T-helper 1 cell treated with Interleukin-12 subunit alpha and Interleukin-12 subunit beta and Interleukin-4 antibody, amounts not matched to agents 30 μg/mL and 1 μg/mL, for 36 hours (primary cell): ENCODE results near the gene ADAM19.

Source experiments
- H3K27ac Mint-ChIP-seq: one replicate; pipeline ENCODE4 v1.8.0; 2021; ENCODE audit warnings: mild to moderate bottlenecking, mixed read lengths
- H3K27me3 Mint-ChIP-seq: one replicate; pipeline ENCODE4 v1.8.0; 2021; ENCODE audit warnings: low read depth, mixed read lengths
- H3K36me3 Mint-ChIP-seq: one replicate; pipeline ENCODE4 v1.8.0; 2021; ENCODE audit warnings: low read depth, mixed read lengths
- H3K4me1 Mint-ChIP-seq: one replicate; pipeline ENCODE4 v1.8.0; 2021; ENCODE audit warnings: low read depth, mixed read lengths
- H3K4me3 Mint-ChIP-seq: one replicate; pipeline ENCODE4 v1.8.0; 2021; ENCODE audit warnings: mild to moderate bottlenecking, moderate library complexity, mixed read lengths
- H3K9me3 Mint-ChIP-seq: one replicate; pipeline ENCODE4 v1.8.0; 2021; ENCODE audit warnings: mixed read lengths

Gene ADAM19

GRCh38 chr5:157547941-157548512 lies 27.5 kb downstream of the ADAM19 start:
- Mint-ChIP-seq H3K27me3 (no peaks in the 10 kb centered on the region), H3K9me3 (no peaks in the 10 kb centered on the region), H3K4me3 (peak overlapping the region; percentile 66), H3K36me3 (peaks cover 81% of the 10 kb centered on the region), H3K27ac (peak overlapping the region; percentile 75), H3K4me1 (peaks cover 89% of the 10 kb centered on the region)

DNA sequence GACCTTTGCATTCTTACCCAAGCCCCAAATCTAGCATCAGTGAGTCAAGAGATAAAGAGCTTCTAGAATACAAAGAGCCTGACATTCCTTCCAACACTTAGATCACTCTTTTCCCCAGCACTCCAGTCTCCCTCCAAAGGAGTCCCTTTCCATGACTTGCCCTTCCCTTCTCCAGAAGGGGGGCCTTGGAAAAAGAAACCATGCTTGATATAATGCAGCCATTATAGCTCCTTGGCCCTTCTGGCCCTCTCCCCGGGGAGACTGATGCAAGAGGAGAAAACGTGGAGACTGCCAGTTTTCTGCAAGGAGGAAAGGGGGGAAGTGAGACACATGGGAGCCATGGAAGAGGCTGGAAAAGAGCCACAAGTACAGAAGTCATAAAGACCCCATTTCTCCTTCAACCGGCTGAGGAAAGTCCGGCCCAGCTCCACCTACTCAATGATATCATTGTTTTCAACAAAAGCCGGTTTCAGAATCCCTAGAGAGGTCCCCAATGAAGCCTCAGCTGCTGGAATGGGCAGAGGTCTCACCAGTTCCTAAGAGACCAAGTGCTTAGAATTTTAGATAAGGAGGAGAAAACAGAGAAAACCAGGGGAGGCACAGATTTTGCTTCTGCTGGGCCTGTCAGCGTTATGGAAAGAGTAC lies 29.0 kb downstream of the ADAM19 start:
- Mint-ChIP-seq H3K27ac (peak overlapping the region; percentile 97), H3K4me3 (peak overlapping the region; percentile 68), H3K9me3 (no peaks in the 10 kb centered on the region), H3K36me3 (peaks cover 75% of the 10 kb centered on the region), H3K27me3 (no peaks in the 10 kb centered on the region), H3K4me1 (peaks cover 89% of the 10 kb centered on the region)

DNA sequence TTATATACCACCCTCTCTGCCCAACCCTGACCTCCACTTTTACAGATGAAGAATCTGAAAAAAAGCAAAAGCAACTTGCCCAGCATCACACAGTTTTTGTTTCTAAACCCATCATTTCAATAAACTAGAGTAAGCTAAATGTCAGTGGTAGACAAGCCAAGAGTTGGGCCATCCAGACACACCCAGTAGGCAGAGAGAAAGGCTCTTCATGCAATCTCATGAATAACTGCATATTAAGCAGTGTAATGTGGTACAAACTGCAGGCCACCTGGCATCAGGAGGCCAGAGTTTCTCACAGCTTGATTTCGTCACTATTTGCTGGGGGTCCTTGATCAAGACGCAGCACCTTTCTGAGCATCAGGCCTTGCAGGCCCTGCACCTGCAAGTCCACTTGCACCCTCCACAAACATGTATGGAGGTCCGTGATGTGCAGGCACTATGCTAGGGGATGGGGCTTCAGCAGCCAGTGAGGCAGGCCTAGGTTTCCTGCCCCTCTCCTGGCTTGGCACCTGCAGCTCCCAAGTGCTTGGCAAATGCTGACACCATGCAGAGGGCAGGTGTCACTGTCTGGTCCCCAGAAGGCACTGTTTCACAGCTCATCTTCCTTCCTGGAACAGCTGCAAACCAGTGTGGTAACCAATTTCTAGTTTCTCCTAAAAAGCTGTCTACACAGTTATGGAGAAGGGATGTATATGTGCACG lies 29.8 kb downstream of the ADAM19 start:
- H3K4me3 Mint-ChIP-seq, result peak overlapping the region; percentile 68
- peak overlapping the region; percentile 97 for H3K27ac Mint-ChIP-seq
- no peaks in the 10 kb centered on the region for H3K27me3 Mint-ChIP-seq
- H3K4me1 Mint-ChIP-seq, result peaks cover 90% of the 10 kb centered on the region
- peaks cover 70% of the 10 kb centered on the region for H3K36me3 Mint-ChIP-seq
- H3K9me3 Mint-ChIP-seq, result no peaks in the 10 kb centered on the region

DNA sequence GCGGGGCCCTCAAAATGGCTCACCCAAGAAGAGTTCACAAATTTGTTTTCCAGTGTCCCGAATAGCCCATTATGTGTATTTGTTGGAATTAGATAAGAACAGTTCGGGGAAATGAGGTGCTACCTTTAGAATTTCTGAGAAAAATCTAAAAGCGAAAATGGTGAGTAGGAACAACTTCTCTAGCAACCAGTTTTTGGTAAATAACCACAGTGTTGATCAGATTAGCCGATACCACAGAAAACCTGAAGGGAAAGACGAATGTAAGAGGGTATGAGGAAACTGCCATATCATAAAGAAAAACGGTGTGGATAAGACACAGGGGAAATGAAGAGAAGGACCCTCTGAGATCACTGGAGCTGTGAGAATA lies 31.0 kb downstream of the ADAM19 start:
- Mint-ChIP-seq H3K4me3 (peak overlapping the region; percentile 68), H3K4me1 (peaks cover 90% of the 10 kb centered on the region), H3K27ac (peak overlapping the region; percentile 97), H3K36me3 (peaks cover 63% of the 10 kb centered on the region), H3K9me3 (no peaks in the 10 kb centered on the region), H3K27me3 (no peaks in the 10 kb centered on the region)

DNA sequence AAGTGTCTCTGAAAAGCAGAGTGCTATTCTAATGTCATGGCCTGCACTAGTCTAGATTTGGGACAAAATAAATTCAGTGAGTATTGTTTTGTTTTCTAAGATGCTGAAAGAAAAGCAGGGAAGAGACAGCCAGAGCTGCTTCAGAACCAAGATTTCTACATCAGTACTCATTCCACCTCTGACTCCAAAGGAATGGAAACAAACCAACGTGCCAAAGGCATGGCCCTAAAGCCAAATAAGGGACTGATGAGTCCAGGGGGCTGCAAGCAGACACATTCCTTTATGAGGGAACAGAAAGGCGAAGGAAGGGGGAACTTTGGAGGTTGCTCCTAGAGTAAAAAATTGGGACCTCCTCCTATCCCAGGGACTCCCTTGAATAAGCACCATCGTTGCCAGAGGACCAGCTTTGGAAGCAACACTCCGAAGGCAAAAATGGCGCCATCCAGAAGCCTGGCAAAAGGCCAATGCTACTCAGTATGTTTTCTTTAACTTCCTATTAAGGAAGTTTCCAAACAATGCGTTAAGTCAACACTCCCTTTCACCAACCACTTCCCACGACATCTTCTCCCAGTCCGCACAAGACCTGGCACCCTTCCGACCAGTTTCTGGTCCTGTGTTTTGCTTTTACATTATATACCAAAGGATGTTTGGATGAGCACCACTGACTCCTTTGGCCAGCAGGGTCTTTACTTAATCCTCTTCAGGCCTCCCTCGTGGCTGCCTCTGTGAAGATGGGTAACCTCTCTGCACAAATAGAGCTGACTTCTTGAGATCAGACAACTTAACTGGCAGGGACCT lies 31.6 kb downstream of the ADAM19 start:
- no peaks in the 10 kb centered on the region for H3K9me3 Mint-ChIP-seq

GRCh38 chr5:157542282-157543000 lies 33.1 kb downstream of the ADAM19 start:
- Mint-ChIP-seq H3K36me3 (peaks cover 60% of the 10 kb centered on the region), H3K27me3 (no peaks in the 10 kb centered on the region), H3K4me1 (peaks cover 86% of the 10 kb centered on the region), H3K27ac (peak overlapping the region; percentile 93), H3K9me3 (no peaks in the 10 kb centered on the region), H3K4me3 (peak overlapping the region; percentile 73)

More for the DNA sequence above, 31.6 kb downstream of the ADAM19 start:
- Mint-ChIP-seq H3K27me3 (no peaks in the 10 kb centered on the region), H3K27ac (peak overlapping the region; percentile 97), H3K4me3 (peak overlapping the region; percentile 68), H3K4me1 (peaks cover 90% of the 10 kb centered on the region), H3K36me3 (peaks cover 64% of the 10 kb centered on the region)

DNA sequence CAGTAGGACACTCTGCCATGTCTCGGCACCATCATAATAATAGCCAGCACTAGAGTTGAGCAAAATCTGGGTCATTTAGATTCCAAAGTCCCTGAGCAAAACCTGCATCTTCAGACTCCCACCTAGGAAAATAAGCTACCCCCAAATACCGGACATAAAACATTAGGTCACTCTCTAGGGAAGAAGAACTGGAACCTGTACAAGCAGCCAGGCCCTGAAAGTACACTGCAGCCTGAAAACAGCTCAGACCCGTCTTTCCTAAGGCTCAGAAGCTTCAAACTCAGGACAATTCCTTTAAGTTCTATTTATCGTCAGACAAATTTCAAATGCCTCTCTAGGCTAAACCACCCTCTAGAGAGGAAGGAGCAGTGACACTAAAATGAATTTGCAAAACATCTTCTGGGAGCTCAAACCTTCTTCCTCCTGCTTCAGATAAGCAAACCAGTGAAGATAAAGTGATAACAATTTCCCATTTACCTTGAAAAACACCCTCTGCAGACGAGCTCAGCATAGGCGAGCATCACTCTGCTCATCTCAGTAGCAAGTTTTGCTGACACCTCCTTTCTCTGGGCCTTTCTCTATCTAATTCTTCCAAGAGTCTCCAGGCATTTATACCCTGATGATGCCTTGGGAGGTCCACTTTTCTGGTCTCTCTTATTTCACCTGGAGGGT lies 34.0 kb downstream of the ADAM19 start:
- Mint-ChIP-seq H3K27me3 (no peaks in the 10 kb centered on the region), H3K36me3 (peaks cover 67% of the 10 kb centered on the region), H3K4me1 (peaks cover 87% of the 10 kb centered on the region), H3K9me3 (no peaks in the 10 kb centered on the region), H3K4me3 (peak overlapping the region; percentile 73), H3K27ac (peak overlapping the region; percentile 93)

GRCh38 chr5:157540707-157541446 lies 34.7 kb downstream of the ADAM19 start:
- Mint-ChIP-seq H3K27ac (peak overlapping the region; percentile 93), H3K9me3 (no peaks in the 10 kb centered on the region), H3K4me3 (peak overlapping the region; percentile 73), H3K36me3 (peaks cover 63% of the 10 kb centered on the region), H3K4me1 (peaks cover 83% of the 10 kb centered on the region), H3K27me3 (no peaks in the 10 kb centered on the region)

- H3K9me3 Mint-ChIP-seq, result no peaks in the 10 kb centered on the region
- peaks cover 63% of the 10 kb centered on the region for H3K36me3 Mint-ChIP-seq
- H3K4me3 Mint-ChIP-seq, result peak overlapping the region; percentile 73
- H3K27ac Mint-ChIP-seq, result peak overlapping the region; percentile 93
- H3K4me1 Mint-ChIP-seq, result peaks cover 82% of the 10 kb centered on the region
- H3K27me3 Mint-ChIP-seq, result no peaks in the 10 kb centered on the region
Observed at GRCh38 chr5:157540124-157540523, 35.5 kb downstream of the ADAM19 start.

DNA sequence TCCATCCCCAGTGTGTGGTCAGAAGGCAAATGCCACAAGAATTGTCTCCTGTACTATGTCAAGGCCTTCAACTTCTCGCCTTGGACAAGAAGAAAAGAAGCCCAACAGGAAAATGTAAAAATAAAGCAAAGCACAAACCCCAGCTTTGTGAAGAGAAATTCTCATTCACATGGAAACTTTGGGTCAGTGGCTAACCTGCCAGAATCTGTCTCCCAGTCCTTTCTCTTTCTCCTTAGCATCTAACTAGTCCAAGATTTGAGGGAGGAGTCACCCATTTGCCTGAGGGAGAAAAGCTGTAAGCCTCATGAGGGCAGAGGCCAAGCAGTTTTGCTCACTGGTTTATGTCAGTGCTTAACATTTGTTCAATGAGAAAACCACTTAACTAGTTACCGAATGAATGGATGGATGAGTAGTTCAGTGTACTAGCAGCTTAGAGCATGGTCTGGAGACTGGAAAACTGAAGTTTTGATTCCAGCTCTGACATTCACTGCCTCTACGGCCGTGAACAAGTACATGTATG lies 36.0 kb downstream of the ADAM19 start:
- peak overlapping the region; percentile 93 for H3K27ac Mint-ChIP-seq
- H3K4me1 Mint-ChIP-seq, result peaks cover 81% of the 10 kb centered on the region
- peaks cover 66% of the 10 kb centered on the region for H3K36me3 Mint-ChIP-seq
- peak overlapping the region; percentile 73 for H3K4me3 Mint-ChIP-seq
- no peaks in the 10 kb centered on the region for H3K9me3 Mint-ChIP-seq
- no peaks in the 10 kb centered on the region for H3K27me3 Mint-ChIP-seq

DNA sequence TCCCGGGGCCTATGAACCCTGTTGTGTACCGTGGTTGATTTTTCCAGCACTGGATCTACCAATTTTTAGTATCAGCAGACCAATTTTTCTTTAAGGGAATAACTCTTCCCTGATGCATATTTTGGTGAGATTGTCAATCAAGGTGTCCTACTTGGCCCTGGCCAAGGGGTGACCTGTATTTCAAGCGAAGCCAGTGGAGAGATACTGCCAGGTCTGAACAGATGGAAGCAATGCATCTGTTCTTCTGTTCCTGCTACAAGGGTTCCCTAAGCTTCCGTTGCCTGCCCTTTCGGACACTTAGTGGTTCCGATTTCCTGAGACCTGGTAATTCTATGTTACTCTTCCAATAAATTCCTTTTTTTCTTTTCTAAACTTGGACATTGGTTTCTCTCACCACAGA lies 37.3 kb downstream of the ADAM19 start:
- H3K4me1 Mint-ChIP-seq, result peaks cover 77% of the 10 kb centered on the region
- peaks cover 66% of the 10 kb centered on the region for H3K36me3 Mint-ChIP-seq

DNA sequence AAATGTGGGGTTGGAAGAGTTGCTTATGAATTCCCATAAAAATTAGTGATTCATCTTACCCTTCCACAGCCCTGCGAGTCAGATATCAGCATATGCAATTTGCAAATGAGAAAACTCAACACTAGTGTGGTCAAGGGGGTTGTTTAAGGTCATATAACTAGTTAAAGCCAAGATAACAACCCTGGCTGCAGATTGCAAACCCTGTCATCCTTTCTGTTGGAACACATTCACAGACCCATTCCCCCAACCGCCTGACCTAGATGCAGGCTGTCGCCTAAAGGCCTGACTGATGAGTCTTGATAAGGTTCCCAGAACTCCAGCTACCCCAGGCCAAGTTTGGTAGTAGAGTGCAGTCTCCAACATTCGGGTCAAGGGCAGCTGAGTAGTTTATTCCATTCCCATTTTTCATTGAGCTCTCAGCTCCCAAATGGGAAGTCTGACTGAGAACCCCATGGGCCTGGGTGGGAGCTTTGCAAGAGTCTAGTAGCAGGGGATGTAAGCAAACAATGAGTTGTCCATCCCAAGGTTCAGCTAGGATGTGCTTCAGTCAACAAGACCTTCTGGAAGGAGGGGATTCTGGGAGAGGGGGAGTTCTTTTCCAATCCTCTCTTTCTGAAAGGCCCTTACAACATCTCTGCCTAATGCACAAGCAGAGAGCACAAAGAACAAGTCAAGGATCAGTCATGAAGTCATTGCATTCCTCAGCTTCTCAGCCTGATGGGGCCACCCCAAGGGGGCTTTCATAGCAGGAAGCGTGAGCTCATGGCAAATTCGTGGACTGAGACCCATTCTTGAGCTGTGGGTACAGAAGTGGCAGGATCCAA lies 40.3 kb downstream of the ADAM19 start:
- H3K9me3 Mint-ChIP-seq, result no peaks in the 10 kb centered on the region
- H3K36me3 Mint-ChIP-seq, result peaks cover 80% of the 10 kb centered on the region
- H3K4me3 Mint-ChIP-seq, result no peak overlapping the region
- H3K27ac Mint-ChIP-seq, result peak overlapping the region; percentile 70
- peaks cover 74% of the 10 kb centered on the region for H3K4me1 Mint-ChIP-seq
- no peaks in the 10 kb centered on the region for H3K27me3 Mint-ChIP-seq

More for the DNA sequence above, 37.3 kb downstream of the ADAM19 start:
- Mint-ChIP-seq H3K27me3 (no peaks in the 10 kb centered on the region), H3K9me3 (no peaks in the 10 kb centered on the region), H3K27ac (peak overlapping the region; percentile 93), H3K4me3 (no peak overlapping the region)
